NCI-H82 (cell line): Measurements from ENCODE around the gene CRYGA.
"Not testable (repeated sequence)": the region's sequence is repeated elsewhere in the genome, so short reads cannot be mapped to it uniquely, and the experiment has no call there.

Experiments used
- DNase-seq: peaks from one replicate; lab custom pipeline; 2025; lab: John Stamatoyannopoulos, UW

Gene CRYGA

GRCh38 chr2:208164951-208165755, 1.8 kb upstream of the CRYGA start:
- DNase-seq = no peak

DNA sequence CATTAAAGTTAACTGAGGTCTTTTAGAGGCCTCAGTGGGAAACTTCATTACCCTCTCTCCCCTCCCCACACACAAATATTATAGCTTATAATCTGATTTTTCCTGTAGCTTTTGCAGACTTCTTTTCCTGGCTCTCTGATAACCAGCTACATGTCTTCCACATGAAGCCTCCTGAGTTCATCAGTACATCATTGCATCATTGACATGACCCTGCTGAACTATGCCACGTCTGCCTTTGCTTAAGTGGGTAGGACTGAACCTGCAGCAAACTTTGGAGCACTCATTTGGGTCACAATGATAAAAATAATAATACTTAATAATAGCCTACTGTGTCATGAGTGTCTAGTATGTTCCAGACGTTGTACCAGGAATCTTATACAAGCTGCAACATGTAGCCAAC, 7.0 kb downstream of the CRYGA start:
- no peak for DNase-seq

DNA sequence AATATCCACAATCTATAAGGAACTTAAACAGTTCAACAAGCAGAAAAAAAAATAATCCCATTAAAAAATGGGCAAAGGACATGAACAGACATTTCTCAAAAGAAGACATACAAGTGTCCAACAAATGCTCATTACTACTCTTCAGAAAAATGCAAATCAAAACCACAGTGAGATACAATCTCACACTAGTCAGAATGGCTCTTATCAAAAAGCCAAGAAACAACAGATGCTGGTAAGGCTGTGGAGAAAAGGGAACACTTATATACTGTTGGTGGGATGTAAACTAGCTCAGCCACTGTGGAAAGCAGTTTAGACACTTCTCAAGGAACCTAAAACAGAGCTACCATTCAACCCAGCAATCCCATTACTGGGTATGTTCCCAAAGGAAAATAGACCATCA, 10.2 kb downstream of the CRYGA start:
- DNase-seq = no peak

DNA sequence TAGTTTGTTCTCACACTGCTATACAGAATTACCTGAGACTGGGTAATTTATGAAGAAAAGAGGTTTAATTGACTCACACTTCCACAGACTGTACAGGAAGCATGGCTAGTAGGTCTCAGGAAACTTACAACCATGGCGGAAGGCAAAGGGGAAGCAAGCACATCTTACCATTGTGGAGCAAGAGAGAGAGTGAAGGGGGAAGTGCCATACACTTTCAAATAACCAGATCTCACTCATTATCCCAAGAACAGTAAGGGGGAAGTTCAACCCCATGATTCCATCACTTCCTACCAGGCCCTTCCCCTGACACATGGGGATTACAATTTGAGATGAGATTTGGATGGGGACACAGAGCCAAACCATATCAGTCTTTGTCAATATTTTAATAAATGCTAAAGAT, 12.4 kb downstream of the CRYGA start:
- no peak for DNase-seq

GRCh38 chr2:208150094-208150493, 13.3 kb downstream of the CRYGA start:
- no peak for DNase-seq

GRCh38 chr2:208148803-208149202, 14.6 kb downstream of the CRYGA start:
- DNase-seq = peak; percentile 23

- DNase-seq = no peak
Observed at GRCh38 chr2:208147759-208148158, 15.6 kb downstream of the CRYGA start.

DNA sequence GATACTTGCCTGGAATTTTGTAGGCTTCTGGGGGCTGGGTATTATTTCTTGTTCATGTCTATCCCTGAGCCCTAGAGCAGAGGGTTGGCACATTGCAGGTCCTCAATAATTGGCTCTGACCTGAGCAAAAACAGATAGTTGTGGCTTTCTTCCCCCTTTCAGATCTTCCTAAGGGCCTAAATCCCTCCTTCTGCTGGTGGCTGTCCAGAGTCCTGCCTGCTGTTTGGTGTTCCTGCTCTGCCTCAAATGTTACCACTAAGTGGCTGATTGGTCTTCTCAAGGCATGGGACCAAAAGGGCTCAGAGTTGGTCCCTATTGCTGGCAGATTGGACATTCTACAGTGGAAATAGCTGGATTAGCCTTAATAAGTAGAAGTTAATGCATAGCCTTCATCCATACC, 16.4 kb downstream of the CRYGA start:
- DNase-seq = no peak

- DNase-seq = no peak
Observed at GRCh38 chr2:208146006-208146405, 17.4 kb downstream of the CRYGA start, which contains the start of gene CRYGB. Gene CRYGB, minus strand, starts transcription at chr2:208146158. Its CDS starts 38 bp downstream, at chr2:208146120.

DNA sequence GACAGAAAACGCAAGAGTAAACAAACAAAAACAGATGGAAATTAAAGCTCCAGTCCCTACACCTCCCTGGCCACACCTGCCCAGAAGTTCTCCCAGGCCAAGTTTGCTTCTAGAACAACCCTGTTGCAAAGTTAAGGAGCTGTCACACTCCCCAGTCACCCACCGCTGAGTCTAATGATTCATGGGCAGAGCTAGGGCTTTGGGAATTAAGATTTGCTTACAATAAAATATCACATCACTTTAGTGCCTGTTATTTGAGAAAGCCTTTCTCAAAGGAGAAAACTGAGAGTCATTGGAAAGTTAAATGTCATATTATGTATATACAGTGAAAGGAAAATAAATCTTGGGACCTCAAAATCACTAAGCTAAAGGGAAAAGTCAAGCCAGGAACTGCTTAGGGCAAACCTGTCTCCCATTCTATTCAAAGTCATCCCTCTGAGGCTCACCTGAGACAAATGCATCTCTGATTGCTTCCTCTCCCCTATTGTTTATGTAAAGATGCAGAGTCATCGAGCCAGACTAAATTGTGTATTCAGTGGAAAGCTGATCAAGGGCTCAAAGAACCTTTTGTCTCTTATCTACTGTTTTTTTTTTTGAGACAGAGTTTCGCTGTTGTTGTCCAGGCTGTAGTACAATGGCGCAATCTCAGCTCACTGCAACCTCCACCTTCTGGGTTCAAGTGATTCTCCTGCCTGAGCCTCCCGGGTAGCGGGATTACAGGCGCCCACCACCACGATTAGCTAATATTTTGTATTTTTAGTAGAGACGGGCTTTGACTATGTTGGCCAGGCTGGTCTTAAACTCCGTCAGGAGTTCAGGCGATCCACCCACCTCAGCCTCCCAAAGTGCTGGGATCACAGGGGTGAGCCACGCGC, 20.2 kb downstream of the CRYGA start:
- no peak for DNase-seq

GRCh38 chr2:208142240-208142924, 21.0 kb downstream of the CRYGA start:
- no peak for DNase-seq

DNA sequence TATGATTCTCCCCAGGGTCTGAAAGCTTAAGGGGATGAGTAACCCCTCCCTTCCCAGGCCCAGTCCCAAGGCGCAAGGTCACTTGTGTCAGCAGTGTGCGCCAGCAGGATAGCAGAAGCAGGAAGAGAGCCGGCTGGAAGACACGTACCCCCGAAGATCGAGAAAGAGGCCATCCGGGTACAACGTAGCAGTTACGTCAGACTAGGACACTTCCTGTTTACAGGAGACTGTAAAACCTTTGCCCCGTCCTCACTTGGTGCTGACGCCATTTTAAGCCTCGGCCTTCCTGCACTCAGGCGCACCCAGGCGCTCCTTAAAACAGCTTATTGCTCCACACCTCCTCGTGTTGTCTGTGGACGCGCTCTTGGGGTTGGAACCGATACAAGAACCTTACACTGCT, 23.9 kb downstream of the CRYGA start:
- no peak for DNase-seq

DNA sequence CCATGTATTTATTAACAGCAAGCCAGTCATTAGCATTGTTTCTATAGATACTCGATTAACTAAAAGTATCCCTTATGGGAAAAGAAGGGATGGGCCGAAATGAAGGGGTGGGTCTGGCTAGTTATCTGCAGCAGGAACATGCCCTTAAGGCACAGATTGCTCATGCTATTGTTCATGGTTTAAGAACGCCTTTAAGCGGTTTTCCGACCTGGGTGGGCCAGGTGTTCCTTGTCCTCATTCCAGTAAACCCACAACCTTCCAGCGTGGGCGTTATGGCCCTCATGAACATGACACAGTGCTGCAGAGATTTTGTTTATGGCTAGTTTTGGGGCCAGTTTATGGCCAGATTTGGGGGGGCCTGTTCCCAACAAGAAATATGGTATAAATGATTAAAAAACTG, 25.1 kb downstream of the CRYGA start:
- DNase-seq = not testable (repeated sequence)

DNA sequence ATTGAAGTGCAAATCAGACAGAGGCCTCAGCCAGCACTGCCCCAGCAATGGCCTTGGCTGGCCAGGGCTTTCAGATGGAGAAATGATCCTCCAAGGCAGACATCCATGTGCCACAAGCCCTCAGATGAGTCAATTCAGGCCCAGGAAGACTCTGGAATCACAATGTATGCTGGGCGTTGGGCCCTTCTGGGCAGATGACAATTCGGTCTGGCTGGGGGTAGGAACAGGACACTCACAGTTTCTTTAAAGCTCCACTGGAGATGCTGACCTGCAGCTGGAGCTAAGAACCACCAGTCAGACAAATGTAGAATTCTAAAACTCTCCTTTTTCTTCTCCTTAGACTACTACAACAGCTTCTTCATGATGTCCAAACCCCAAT, 26.7 kb downstream of the CRYGA start:
- no peak for DNase-seq

- DNase-seq = no peak
Observed at GRCh38 chr2:208135794-208136715, 27.3 kb downstream of the CRYGA start.

DNA sequence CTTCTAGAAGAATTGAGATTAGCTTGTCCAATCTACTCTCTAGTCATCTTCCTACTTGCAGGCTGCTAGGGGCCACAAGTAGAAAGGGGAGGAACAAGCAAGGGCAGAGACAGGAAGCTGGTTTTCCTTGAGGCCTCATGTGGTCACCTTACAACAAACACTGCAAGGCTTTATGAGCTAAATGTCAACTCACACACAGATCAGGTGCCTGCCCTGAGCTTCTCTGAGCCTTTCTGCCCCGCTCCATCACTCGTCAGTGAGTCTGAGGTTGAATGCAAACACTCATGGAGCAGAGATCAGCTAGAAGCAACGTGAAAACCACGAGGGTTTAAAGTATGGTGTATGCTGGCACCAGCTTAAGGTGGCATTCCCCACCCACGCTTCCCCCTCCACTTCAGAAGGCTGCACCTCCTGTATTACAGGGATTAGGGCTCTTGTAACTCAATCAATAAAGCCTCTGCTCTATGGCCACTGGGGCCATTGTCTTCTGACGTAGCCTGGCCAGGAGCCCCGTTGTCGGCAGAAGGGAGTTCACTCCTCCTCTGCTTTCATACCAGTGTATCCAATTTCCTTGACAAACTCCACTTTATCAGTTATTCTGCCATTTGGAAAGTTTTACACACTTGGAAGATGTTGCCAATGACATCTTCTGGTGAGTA, 28.3 kb downstream of the CRYGA start:
- DNase-seq = peak; percentile 19

DNA sequence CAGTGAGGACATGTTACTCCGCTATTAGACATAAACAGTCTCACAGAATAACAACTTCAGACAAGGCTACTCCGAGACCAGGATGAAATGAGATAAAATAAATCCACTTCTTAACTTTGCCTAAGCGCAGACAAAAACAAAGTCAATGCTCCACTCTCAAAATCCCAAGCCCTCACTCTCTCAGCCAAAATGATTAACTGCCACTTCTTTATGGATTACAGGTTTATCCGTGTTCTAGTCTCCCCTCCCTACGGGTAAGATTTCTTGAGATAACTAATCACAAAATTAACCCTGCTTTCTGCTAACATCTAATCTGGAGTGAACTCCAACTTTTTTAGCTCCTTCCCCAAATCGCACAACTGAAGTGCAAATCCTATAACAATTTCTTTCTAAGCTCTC, 32.7 kb downstream of the CRYGA start:
- peak; percentile 89 for DNase-seq

GRCh38 chr2:208129744-208130711, 33.4 kb downstream of the CRYGA start, which contains the start of gene CRYGC:
Gene CRYGC, minus strand, starts transcription at chr2:208129828. Its CDS starts 36 bp downstream, at chr2:208129792.
- DNase-seq = peak; percentile 77

- no peak for DNase-seq
Observed at GRCh38 chr2:208128136-208128535, 35.3 kb downstream of the CRYGA start.

- no peak for DNase-seq
Observed at GRCh38 chr2:208127090-208127489, 36.3 kb downstream of the CRYGA start.
